ENCODE data around the gene GABRB3.

The GABRB3 gene

DNA sequence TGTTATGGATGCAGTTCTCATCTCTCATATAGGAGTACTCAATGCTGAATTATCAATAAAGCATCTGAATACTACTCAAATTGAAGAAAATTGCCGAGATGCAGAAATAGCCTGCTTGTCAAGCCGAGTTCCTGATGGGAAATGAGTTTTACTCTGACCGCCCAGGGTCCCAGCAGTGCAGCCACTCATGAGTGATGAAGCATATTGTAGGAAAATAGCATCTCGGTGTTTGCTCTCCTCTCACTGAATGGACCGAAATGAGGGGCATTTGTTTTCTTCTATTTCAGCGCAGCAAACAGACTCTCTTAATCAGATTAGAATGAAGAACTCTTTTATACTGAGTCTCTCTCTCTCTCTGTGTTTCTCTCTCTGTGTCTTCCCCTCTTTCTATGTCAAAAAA, 190.0 kb downstream of the GABRB3 start:
- no peak for DNase-seq (ENCODE audit: extremely low read depth, insufficient read length)
- H3K27me3 ChIP-seq (replicated peaks; ENCODE audit: control insufficient read depth, insufficient read depth, low read length): no peaks in the 10 kb centered on the region
- TF ChIP-seq, protein P1, sequence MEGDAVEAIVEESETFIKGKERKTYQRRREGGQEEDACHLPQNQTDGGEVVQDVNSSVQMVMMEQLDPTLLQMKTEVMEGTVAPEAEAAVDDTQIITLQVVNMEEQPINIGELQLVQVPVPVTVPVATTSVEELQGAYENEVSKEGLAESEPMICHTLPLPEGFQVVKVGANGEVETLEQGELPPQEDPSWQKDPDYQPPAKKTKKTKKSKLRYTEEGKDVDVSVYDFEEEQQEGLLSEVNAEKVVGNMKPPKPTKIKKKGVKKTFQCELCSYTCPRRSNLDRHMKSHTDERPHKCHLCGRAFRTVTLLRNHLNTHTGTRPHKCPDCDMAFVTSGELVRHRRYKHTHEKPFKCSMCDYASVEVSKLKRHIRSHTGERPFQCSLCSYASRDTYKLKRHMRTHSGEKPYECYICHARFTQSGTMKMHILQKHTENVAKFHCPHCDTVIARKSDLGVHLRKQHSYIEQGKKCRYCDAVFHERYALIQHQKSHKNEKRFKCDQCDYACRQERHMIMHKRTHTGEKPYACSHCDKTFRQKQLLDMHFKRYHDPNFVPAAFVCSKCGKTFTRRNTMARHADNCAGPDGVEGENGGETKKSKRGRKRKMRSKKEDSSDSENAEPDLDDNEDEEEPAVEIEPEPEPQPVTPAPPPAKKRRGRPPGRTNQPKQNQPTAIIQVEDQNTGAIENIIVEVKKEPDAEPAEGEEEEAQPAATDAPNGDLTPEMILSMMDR (IDR thresholded peaks at IDR 0.05; ENCODE audit: insufficient read depth, low read length, poor library complexity, severe bottlenecking): no peak
- no peaks in the 10 kb centered on the region for H3K36me3 ChIP-seq (ENCODE audit: control insufficient read depth, insufficient read depth, low read length)
- no peak overlapping the region for H3K4me3 ChIP-seq (replicated peaks; ENCODE audit: low read depth, low read length)

DNA sequence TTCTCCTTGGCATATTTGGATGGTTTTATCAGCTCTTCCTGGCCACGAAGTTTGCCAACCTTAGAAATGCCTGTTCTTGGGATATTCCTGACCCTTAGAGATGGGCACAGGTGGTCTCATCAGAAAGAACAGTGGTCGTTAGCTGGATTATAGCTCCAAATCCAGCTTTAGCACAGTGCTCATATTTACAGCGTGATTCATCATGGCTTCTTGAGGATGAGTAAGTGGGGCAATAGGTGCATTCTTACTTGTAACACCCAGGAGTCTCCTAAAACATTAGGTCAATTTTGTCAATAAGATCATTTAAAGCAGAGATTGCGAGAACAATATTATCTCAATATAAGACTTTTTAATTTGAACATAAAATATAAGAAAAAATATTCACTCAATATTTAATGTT, 191.9 kb downstream of the GABRB3 start:
- no peaks in the 10 kb centered on the region for H3K27me3 ChIP-seq (replicated peaks; ENCODE audit: control insufficient read depth, insufficient read depth, low read length)
- DNase-seq (ENCODE audit: extremely low read depth, insufficient read length): no peak
- H3K4me3 ChIP-seq (replicated peaks; ENCODE audit: low read depth, low read length): no peak overlapping the region
- TF ChIP-seq, protein P1 (IDR thresholded peaks at IDR 0.05; ENCODE audit: insufficient read depth, low read length, poor library complexity, severe bottlenecking): no peak
- no peaks in the 10 kb centered on the region for H3K36me3 ChIP-seq (ENCODE audit: control insufficient read depth, insufficient read depth, low read length)

DNA sequence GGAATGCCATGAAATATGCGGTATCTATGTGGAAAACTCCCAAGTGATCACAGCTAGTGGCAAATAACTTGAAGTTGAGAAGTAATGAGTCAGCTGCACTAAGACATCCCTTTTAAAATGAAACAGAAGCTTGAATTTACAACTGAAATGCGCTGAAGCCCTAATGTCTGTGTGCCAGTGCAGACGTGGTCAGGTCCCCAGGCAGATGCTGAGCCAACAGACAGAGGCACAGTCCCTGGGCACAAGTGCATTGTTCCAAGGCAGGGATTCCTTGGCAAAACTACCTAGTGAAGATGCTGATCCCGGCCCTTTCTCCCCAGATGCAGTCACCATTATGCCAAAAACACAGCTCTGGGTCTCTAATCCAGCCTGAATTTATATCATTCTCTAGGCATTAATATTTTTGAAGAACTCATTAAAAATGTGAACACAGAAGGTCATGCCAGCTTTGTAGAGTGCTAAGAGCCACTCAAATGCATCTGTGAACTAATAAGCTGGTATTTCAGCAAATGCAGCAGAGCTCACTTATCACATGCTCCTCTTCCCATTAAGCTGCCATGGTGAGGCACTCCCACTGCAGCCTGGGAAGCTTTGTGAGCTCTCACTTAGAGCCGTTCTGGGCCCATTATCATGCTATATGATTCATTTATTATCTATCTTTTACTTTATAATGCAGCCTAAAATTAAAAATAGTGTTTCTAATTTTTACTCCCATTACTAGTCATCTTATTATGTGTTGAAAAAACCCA, 200.1 kb downstream of the GABRB3 start:
- no peak for DNase-seq (ENCODE audit: extremely low read depth, insufficient read length)
- Histone ChIP-seq H3K27me3 (replicated peaks; ENCODE audit: control insufficient read depth, insufficient read depth, low read length) (no peaks in the 10 kb centered on the region), H3K36me3 (ENCODE audit: control insufficient read depth, insufficient read depth, low read length) (no peaks in the 10 kb centered on the region), H3K4me3 (replicated peaks; ENCODE audit: low read depth, low read length) (no peak overlapping the region)
- TF ChIP-seq, protein P1 (IDR thresholded peaks at IDR 0.05; ENCODE audit: insufficient read depth, low read length, poor library complexity, severe bottlenecking): no peak

DNA sequence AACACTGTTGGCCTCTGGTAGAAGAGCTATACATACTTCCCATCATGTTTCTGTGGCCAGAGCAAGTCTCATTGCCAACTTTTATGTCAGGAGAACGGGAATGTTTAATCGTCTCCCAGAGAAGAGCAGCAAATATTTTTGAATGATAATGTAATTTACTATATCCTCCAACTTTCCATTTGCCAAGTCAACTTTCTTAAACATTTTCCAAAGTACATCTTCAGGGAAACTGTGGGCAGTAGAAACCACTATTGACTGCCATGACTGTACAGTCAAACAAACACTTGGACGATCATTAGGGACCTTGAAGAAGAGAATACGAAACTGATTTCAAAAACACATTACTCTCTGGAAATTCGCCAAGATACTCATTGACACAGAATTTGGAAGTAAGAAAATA, 201.5 kb downstream of the GABRB3 start:
- no peaks in the 10 kb centered on the region for H3K36me3 ChIP-seq (ENCODE audit: control insufficient read depth, insufficient read depth, low read length)
- TF ChIP-seq, protein P1 (IDR thresholded peaks at IDR 0.05; ENCODE audit: insufficient read depth, low read length, poor library complexity, severe bottlenecking): no peak
- no peak overlapping the region for H3K4me3 ChIP-seq (replicated peaks; ENCODE audit: low read depth, low read length)
- no peak for DNase-seq (ENCODE audit: extremely low read depth, insufficient read length)
- no peaks in the 10 kb centered on the region for H3K27me3 ChIP-seq (replicated peaks; ENCODE audit: control insufficient read depth, insufficient read depth, low read length)

DNA sequence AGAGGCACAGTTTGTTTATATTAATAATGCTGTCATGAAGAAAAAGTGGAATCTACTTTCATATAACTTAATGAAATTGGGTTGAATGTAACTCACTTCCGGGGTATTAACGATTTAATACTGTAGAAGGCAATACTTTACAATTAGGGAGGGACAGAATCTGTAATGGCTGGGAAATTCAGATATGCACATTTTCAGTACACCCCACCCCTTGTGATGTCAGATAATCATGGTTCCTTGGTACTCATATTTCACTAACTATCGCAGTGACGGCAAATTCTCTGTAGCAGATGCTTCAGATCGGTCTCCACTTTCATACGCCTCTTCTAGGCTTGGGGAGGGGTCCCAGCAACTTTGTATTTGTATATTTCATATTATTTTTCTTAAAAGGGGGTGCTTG, 207.3 kb downstream of the GABRB3 start:
- Histone ChIP-seq H3K27me3 (replicated peaks; ENCODE audit: control insufficient read depth, insufficient read depth, low read length) (no peaks in the 10 kb centered on the region), H3K36me3 (ENCODE audit: control insufficient read depth, insufficient read depth, low read length) (no peaks in the 10 kb centered on the region), H3K4me3 (replicated peaks; ENCODE audit: low read depth, low read length) (no peak overlapping the region)
- TF ChIP-seq, protein P1 (IDR thresholded peaks at IDR 0.05; ENCODE audit: insufficient read depth, low read length, poor library complexity, severe bottlenecking): no peak
- DNase-seq (ENCODE audit: extremely low read depth, insufficient read length): no peak

DNA sequence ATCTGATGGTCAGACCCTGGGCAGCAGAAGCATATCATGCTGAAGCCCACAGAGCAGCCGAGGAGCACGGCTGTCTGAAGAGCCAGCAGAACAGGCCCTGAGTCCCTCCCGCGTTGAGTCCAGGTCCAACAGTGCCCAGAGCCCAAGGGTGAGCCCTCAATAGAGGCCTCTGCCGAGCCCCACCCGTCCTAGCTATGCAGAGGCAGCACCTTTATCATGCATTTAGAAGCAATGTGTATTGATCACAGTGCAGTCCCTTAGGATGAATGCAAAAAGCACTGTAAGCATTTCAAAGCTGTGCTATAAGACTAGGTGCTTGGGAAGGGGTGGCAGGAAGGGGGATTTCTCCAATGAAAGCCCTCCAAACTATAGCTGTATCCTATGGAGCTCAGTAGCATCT, 208.5 kb downstream of the GABRB3 start:
- Histone ChIP-seq H3K36me3 (ENCODE audit: control insufficient read depth, insufficient read depth, low read length) (no peaks in the 10 kb centered on the region), H3K4me3 (replicated peaks; ENCODE audit: low read depth, low read length) (no peak overlapping the region), H3K27me3 (replicated peaks; ENCODE audit: control insufficient read depth, insufficient read depth, low read length) (no peaks in the 10 kb centered on the region)
- DNase-seq (ENCODE audit: extremely low read depth, insufficient read length): no peak
- TF ChIP-seq, protein P1 (IDR thresholded peaks at IDR 0.05; ENCODE audit: insufficient read depth, low read length, poor library complexity, severe bottlenecking): no peak

Data from GM06990 (cell line).